HFFc6 (cell line): ENCODE measurements around the gene CRYGN. TPM values are rescaled to one million over a fixed set of nuclear protein-coding genes. Genes with fewer than 3 reads are reported as not detected.
A peak's percentile ranks its signal among the peaks of the same experiment; 100 is the strongest.

ENCODE experiments used
- DNase-seq: peaks from one replicate; pipeline ENCODE4 v3.0.0-alpha.2; 2018
- H3K27ac Mint-ChIP-seq: 2 replicates; pipeline ENCODE4 v1.8.0; 2020; ENCODE audit warnings: mild to moderate bottlenecking, mixed read lengths
- H3K27me3 Mint-ChIP-seq: 2 replicates; pipeline ENCODE4 v1.8.0; 2021; ENCODE audit warnings: mild to moderate bottlenecking, moderate library complexity, mixed read lengths; ENCODE audit not compliant: insufficient read depth
- H3K36me3 Mint-ChIP-seq: 2 replicates; pipeline ENCODE4 v1.8.0; 2021; ENCODE audit warnings: low read depth, mixed read lengths
- H3K4me1 Mint-ChIP-seq: 2 replicates; pipeline ENCODE4 v1.8.0; 2020; ENCODE audit warnings: low read depth, mixed read lengths
- H3K4me3 Mint-ChIP-seq: 2 replicates; pipeline ENCODE4 v1.8.0; 2020; ENCODE audit warnings: mild to moderate bottlenecking, moderate library complexity, mixed read lengths
- H3K9me3 Mint-ChIP-seq: 2 replicates; pipeline ENCODE4 v1.8.0; 2020; ENCODE audit warnings: mild to moderate bottlenecking, mixed read lengths
- CTCF ChIP-seq: fragments of 200-600 bp; sonication (generic); IDR thresholded peaks from 2 replicates; pipeline ENCODE4 v1.5.0; 2021; ENCODE audit warnings: antibody characterized with exemption, mild to moderate bottlenecking
- total RNA-seq, 6 experiments: library from RNA; stranded (reverse); fragmentation: NEBNext Ultra II Directional; extraction: Animal tissue kit (Norgen Biotek cat#: 25700); gene quantifications; 2 replicates in 1 of 6; 3 replicates in 5 of 6; pipeline ENCODE4 v1.2.3, GENCODE V29; 2021

CRYGN gene
- total RNA-seq, 6 experiments from 2014 or later, result not detected

- Mint-ChIP-seq H3K9me3 (no peaks in the 10 kb centered on the region), H3K4me3 (no peak overlapping the region), H3K36me3 (no peaks in the 10 kb centered on the region), H3K27ac (no peak overlapping the region), H3K27me3 (peaks cover 35% of the 10 kb centered on the region), H3K4me1 (peaks cover 21% of the 10 kb centered on the region)
- DNase-seq, result no peak
- no peak for TF ChIP-seq CTCF
Measured at GRCh38 chr7:151405056-151405455, 34.9 kb downstream of the CRYGN start.

DNA sequence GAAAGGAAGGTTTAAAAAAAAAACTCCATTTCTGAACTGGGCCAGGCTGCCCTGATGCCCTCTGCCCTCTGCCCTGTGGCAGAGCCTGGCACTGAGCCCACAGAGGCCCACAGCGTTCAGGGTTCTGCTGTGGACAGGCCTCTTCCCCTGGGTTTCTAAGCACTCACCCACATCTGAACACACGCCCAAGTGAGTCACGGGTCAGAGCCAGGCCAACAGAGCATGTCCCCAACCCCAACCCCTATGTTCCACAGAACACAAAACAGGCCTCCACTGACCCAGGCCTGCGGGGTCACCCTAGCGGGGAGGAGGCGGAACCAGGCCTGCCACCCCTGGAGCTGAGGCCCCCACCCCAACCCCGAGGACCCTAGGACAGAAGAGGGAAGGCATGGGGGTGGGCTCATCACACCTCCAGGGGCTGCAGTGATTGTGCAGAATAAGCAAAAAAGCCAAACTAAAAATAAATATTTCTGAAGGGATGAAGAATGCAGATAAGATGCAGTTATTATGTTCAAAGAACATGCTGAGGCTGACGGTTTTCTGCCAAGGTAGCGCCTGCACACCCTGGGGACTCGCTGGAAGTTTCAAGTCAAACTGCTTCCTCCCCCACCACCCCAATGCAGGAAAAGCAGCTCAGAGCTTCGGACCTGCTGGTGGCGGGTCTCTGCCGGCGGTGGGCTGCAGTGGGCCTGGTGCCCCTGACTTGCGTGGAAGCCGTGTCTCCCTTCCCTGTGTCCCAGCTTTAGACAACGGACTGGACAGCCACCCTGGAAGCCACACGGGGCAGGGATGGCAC lies 35.5 kb downstream of the CRYGN start:
- no peaks in the 10 kb centered on the region for H3K36me3 Mint-ChIP-seq
- peaks cover 21% of the 10 kb centered on the region for H3K4me1 Mint-ChIP-seq
- no peak for TF ChIP-seq CTCF
- peaks cover 41% of the 10 kb centered on the region for H3K27me3 Mint-ChIP-seq
- no peaks in the 10 kb centered on the region for H3K9me3 Mint-ChIP-seq
- DNase-seq, result peak; percentile 8
- no peak overlapping the region for H3K4me3 Mint-ChIP-seq
- H3K27ac Mint-ChIP-seq, result no peak overlapping the region

DNA sequence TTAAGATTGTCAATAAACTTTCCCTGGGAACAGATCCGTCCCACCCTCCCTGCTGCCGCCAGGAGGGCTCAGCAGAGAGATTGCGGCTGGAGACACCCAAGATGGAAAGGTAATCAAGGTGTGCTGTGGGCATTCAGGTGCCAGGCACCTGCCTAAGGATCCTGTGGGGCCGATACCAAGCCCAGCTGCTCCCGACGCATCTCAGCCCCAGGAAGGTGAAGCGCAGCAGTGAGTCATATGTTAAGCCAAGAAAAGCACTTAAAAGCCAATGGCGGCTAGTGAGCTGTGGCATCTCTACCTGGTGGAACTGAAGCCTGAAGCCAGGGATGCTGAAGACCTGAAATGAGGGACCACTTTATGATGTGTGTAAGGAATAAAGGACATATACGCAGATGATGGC lies 36.2 kb downstream of the CRYGN start:
- H3K27ac Mint-ChIP-seq, result no peak overlapping the region
- DNase-seq, result no peak
- H3K4me3 Mint-ChIP-seq, result no peak overlapping the region
- no peaks in the 10 kb centered on the region for H3K36me3 Mint-ChIP-seq
- TF ChIP-seq CTCF, result no peak
- no peaks in the 10 kb centered on the region for H3K9me3 Mint-ChIP-seq
- peaks cover 18% of the 10 kb centered on the region for H3K4me1 Mint-ChIP-seq
- peaks cover 38% of the 10 kb centered on the region for H3K27me3 Mint-ChIP-seq

GRCh38 chr7:151402029-151402835 lies 37.7 kb downstream of the CRYGN start:
- H3K4me1 Mint-ChIP-seq, result peaks cover 16% of the 10 kb centered on the region
- H3K4me3 Mint-ChIP-seq, result no peak overlapping the region
- DNase-seq, result no peak
- H3K36me3 Mint-ChIP-seq, result no peaks in the 10 kb centered on the region
- peak; percentile 10; the same call in 1 of the 2 replicates for TF ChIP-seq CTCF
- no peak overlapping the region for H3K27ac Mint-ChIP-seq
- H3K9me3 Mint-ChIP-seq, result no peaks in the 10 kb centered on the region
- peaks cover 30% of the 10 kb centered on the region for H3K27me3 Mint-ChIP-seq

GRCh38 chr7:151400626-151401315 lies 39.2 kb downstream of the CRYGN start:
- H3K4me3 Mint-ChIP-seq, result no peak overlapping the region
- no peaks in the 10 kb centered on the region for H3K36me3 Mint-ChIP-seq
- peaks cover 18% of the 10 kb centered on the region for H3K27me3 Mint-ChIP-seq
- no peak for TF ChIP-seq CTCF
- no peak overlapping the region for H3K27ac Mint-ChIP-seq
- H3K9me3 Mint-ChIP-seq, result no peaks in the 10 kb centered on the region; the same call in 1 of the 2 replicates
- no peak for DNase-seq
- H3K4me1 Mint-ChIP-seq, result peaks cover 16% of the 10 kb centered on the region
